K562 (cell line): ENCODE results near the gene PPP6R3. TPM values are rescaled to one million over a fixed set of nuclear protein-coding genes. Genes with fewer than 3 reads are reported as not detected.

ENCODE experiments used
- ATAC-seq: fragments of 200-7000 bp; cut with Tn5 transposase; 3 replicates; pipeline ENCODE4 v1.9.1; 2020; ENCODE audit warnings: moderate library complexity
- BruUV-seq: library from RNA; stranded (reverse); fragments of 400-500 nt; replicated peaks from 2 replicates; lab custom pipeline; 2021; lab: Mats Ljungman, UMichigan
- CTCF ChIA-PET: fragments of 300-600 bp; formaldehyde crosslinking; extraction: SDS; loops from one replicate; lab custom pipeline; 2021; ENCODE audit warnings: low intra/inter-chr PET ratio; lab: Yijun Ruan, JAX
- POLR2A ChIA-PET: fragments of 300-600, 350-650 bp; sonication (Branson Sonifier 250); formaldehyde crosslinking; extraction: SDS; loops from one replicate; lab custom pipeline; 2021; ENCODE audit warnings: antibody characterized with exemption, inconsistent platforms; lab: Yijun Ruan, JAX
- DNase-seq, 4 experiments: peaks; one replicate each; pipeline versions ENCODE4 v3.0.0 to v3.0.0-alpha.2; 2011 to 2018; ENCODE audit warnings: low spot score in 3 of 4, mixed read lengths in 3 of 4; ENCODE audit errors: extremely low read depth in 1 of 4
- FAIRE-seq: peaks from 2 replicates; lab custom pipeline; 2011; peaks lifted over from hg19 to GRCh38; lab: Jason Lieb, UNC
- H2AFZ ChIP-seq: 2 replicates; pipeline ENCODE4 v1.6.0; 2011; ENCODE audit warnings: low read depth, low read length, control low read depth, inconsistent platforms
- H3K27ac ChIP-seq: fragments of 200-600 bp; 3 replicates; pipeline ENCODE4 v1.8.0; 2011; ENCODE audit warnings: low read depth, mild to moderate bottlenecking, control low read depth, inconsistent platforms, low read length, moderate library complexity, mixed read lengths; ENCODE audit errors: extremely low read depth
- H3K27me3 ChIP-seq, 2 experiments: fragments of 300-600 bp in 1 of 2; 2 replicates in 1 of 2; 3 replicates in 1 of 2; pipeline versions ENCODE4 v1.6.0 to v1.8.0; 2011; ENCODE audit warnings: inconsistent platforms in 2 of 2, low read length in 2 of 2, mild to moderate bottlenecking in 1 of 2, mixed read lengths in 1 of 2, moderate library complexity in 1 of 2; ENCODE audit not compliant: control insufficient read depth in 2 of 2, insufficient read depth in 2 of 2
- H3K36me3 ChIP-seq: fragments of 300-600 bp; 3 replicates; pipeline ENCODE4 v1.8.0; 2011; ENCODE audit warnings: mild to moderate bottlenecking, low read length, inconsistent platforms; ENCODE audit not compliant: control insufficient read depth, insufficient read depth
- H3K4me1 ChIP-seq, 2 experiments: fragments of 200-600 bp in 1 of 2; replicated peaks in 1 of 2; 2 replicates in 1 of 2; 3 replicates in 1 of 2; pipeline versions ENCODE4 v1.5.1 to v1.8.0; 2011; ENCODE audit warnings: inconsistent platforms in 2 of 2, low read length in 2 of 2, mild to moderate bottlenecking in 1 of 2, mixed read lengths in 1 of 2, moderate library complexity in 1 of 2; ENCODE audit not compliant: control insufficient read depth in 2 of 2, insufficient read depth in 2 of 2
- H3K4me2 ChIP-seq: 2 replicates; pipeline ENCODE4 v1.6.1; 2011; ENCODE audit warnings: low read length, control low read depth, inconsistent platforms, mixed read lengths; ENCODE audit not compliant: insufficient read depth
- H3K4me3 ChIP-seq: fragments of 200-600 bp; sonication (generic), shearing (Covaris generic); 2 replicates; pipeline ENCODE4 v1.5.1; 2016; ENCODE audit warnings: control low read depth, inconsistent platforms
- H3K79me2 ChIP-seq: fragments of 200-600 bp; 3 replicates; pipeline ENCODE4 v1.8.0; 2011; ENCODE audit warnings: low read length, inconsistent platforms; ENCODE audit not compliant: control insufficient read depth, insufficient read depth
- H3K9ac ChIP-seq, 2 experiments: 2 replicates each; pipeline versions ENCODE4 v1.6.0 to v1.6.1; 2011; ENCODE audit warnings: low read depth in 2 of 2, low read length in 2 of 2, control low read depth in 1 of 2, inconsistent platforms in 1 of 2, mild to moderate bottlenecking in 1 of 2, mixed read lengths in 1 of 2; ENCODE audit not compliant: insufficient read depth in 1 of 2
- H3K9me1 ChIP-seq: one replicate; pipeline ENCODE4 v1.6.0; 2011; ENCODE audit warnings: inconsistent platforms, mild to moderate bottlenecking, low read length, moderate library complexity; ENCODE audit not compliant: control insufficient read depth, insufficient read depth
- H3K9me3 ChIP-seq: replicated peaks from 2 replicates; pipeline ENCODE4 v1.5.1; 2011; ENCODE audit warnings: low read depth, low read length, inconsistent platforms; ENCODE audit not compliant: control insufficient read depth, insufficient read depth
- H4K20me1 ChIP-seq: replicated peaks from 2 replicates; pipeline ENCODE4 v1.6.1; 2011; ENCODE audit warnings: low read length, inconsistent platforms, mixed read lengths; ENCODE audit not compliant: control insufficient read depth, insufficient read depth
- CSDE1 ChIP-seq, 2 experiments: fragments of 450-650 bp; IDR thresholded peaks; 2 replicates each; pipeline ENCODE4 v1.6.1; 2016; ENCODE audit warnings: mild to moderate bottlenecking in 1 of 2
- DIDO1 ChIP-seq: fragments of 450-650 bp; IDR thresholded peaks from 2 replicates; pipeline ENCODE4 v1.6.1; 2016; ENCODE audit warnings: low read depth, missing biosample characterization, missing genetic modification characterization
- ELF1 ChIP-seq: fragments of 200-800 bp; sonication (Bioruptor generic); IDR thresholded peaks from 2 replicates; pipeline ENCODE4 v1.6.1; 2016; ENCODE audit warnings: missing genetic modification characterization, missing compliant biosample characterization
- FOXP1 ChIP-seq: sonication (generic); formaldehyde crosslinking; IDR thresholded peaks from 2 replicates; pipeline ENCODE4 v1.8.0; 2022; ENCODE audit warnings: mild to moderate bottlenecking, missing genetic modification reagents
- MEIS2 ChIP-seq: fragments of 450-650 bp; IDR thresholded peaks from 2 replicates; pipeline ENCODE4 v1.6.1; 2014; ENCODE audit warnings: mild to moderate bottlenecking; ENCODE audit not compliant: partially characterized antibody
- NFE2 ChIP-seq: IDR thresholded peaks from 2 replicates; pipeline ENCODE4 v1.6.1; 2014; ENCODE audit warnings: antibody characterized with exemption, low read depth
- NFXL1 ChIP-seq: fragments of 450-650 bp; formaldehyde crosslinking; IDR thresholded peaks from 2 replicates; pipeline ENCODE4 v1.4.0; 2021; ENCODE audit warnings: mild to moderate bottlenecking
- PCBP1 ChIP-seq: fragments of 200-400 bp; formaldehyde crosslinking; IDR thresholded peaks from 2 replicates; pipeline ENCODE4 v1.6.1; 2018; ENCODE audit warnings: mild to moderate bottlenecking, low read depth, low read length; ENCODE audit not compliant: poor library complexity, severe bottlenecking
- POLR2AphosphoS2 ChIP-seq: IDR thresholded peaks from 2 replicates; pipeline ENCODE4 v1.6.1; 2012; ENCODE audit warnings: low read length, improper control_type of control experiment
- PPARD ChIP-seq: fragments of 250-450 bp; sonication (Bioruptor Pico); IDR thresholded peaks from 2 replicates; pipeline ENCODE4 v1.8.0; 2022; ENCODE audit warnings: inconsistent platforms, mild to moderate bottlenecking, moderate library complexity
- RNF2 ChIP-seq: sonication (generic); IDR thresholded peaks from 2 replicates; pipeline ENCODE4 v1.6.1; 2016
- SMARCA5 ChIP-seq: fragments of 450-650 bp; IDR thresholded peaks from 2 replicates; pipeline ENCODE4 v1.6.1; 2016
- TCF3 ChIP-seq: sonication (generic); formaldehyde crosslinking; IDR thresholded peaks from 2 replicates; pipeline ENCODE4 v1.4.0; 2020; ENCODE audit warnings: mild to moderate bottlenecking, missing genetic modification reagents
- TEAD1 ChIP-seq, 2 experiments: fragments of 450-650 bp in 1 of 2; sonication (generic) in 1 of 2; formaldehyde crosslinking; IDR thresholded peaks; 2 replicates each; pipeline versions ENCODE4 v1.4.0 to v1.8.0; 2020 to 2022; ENCODE audit warnings: mild to moderate bottlenecking in 2 of 2, missing genetic modification reagents in 1 of 2
- TOE1 ChIP-seq, 2 experiments: fragments of 450-650 bp in 1 of 2; sonication (generic) in 1 of 2; formaldehyde crosslinking in 1 of 2; IDR thresholded peaks; 2 replicates each; pipeline versions ENCODE4 v1.7.1 to v1.8.0; 2016 to 2022; ENCODE audit warnings: borderline replicate concordance in 2 of 2, mild to moderate bottlenecking in 2 of 2, antibody characterized with exemption in 1 of 2, inconsistent platforms in 1 of 2, low read depth in 1 of 2, missing genetic modification reagents in 1 of 2, moderate library complexity in 1 of 2
- XRCC3 ChIP-seq: fragments of 450-650 bp; IDR thresholded peaks from 2 replicates; pipeline ENCODE4 v1.6.1; 2017; ENCODE audit warnings: mild to moderate bottlenecking, moderate library complexity
- ZBTB7A ChIP-seq: IDR thresholded peaks from 2 replicates; pipeline ENCODE4 v1.6.1; 2011; ENCODE audit warnings: low read depth, mild to moderate bottlenecking, low read length, moderate library complexity, borderline replicate concordance; ENCODE audit not compliant: control insufficient read depth
- WGBS: fragments of 100-300 bp; shearing (Covaris generic); methylation state at CpG from one replicate; pipeline ENCODE4 v1.1.6; 2016; ENCODE audit warnings: low coverage, mixed read lengths; ENCODE audit not compliant: insufficient coverage; ENCODE audit errors: missing lambda C conversion rate; 5-methylcytosine and 5-hydroxymethylcytosine counted together
- in situ Hi-C: fragments of 300-500 bp; cut with MboI; formaldehyde crosslinking; loops from 4 replicates; pipeline ENCODE4 v1.15.0; 2018; ENCODE audit warnings: inconsistent platforms, mixed read lengths
- intact Hi-C: fragments of 100-400 bp; cut with micrococcal nuclease; formaldehyde crosslinking; loops from 2 replicates; pipeline ENCODE4 v1.14.2; 2022
- polyA plus RNA-seq, 8 experiments: library from polyadenylated mRNA; depleted of rRNA in 4 of 8; stranded (reverse) in 5 of 8; unstranded in 3 of 8; fragments of >200 nt; fragmentation: Nextera tagmentation in 2 of 8; fragmentation: Illumina TruSeq in 1 of 8; extraction: Ambion mirVana in 2 of 8; extraction: Trizol in 1 of 8; gene quantifications; 2 replicates each; pipeline versions ENCODE4 v1.2.1 to v1.2.3, GENCODE V29; 2011 to 2014; ENCODE audit warnings: inconsistent platforms in 1 of 8, missing spikeins in 1 of 8
- total RNA-seq, 7 experiments: library from RNA; depleted of rRNA in 6 of 7; stranded (reverse); fragments of >200 nt in 6 of 7; fragmentation: Illumina TruSeq in 2 of 7; extraction: Trizol in 2 of 7; gene quantifications; 2 replicates each; pipeline versions ENCODE4 v1.2.1 to v1.2.3, GENCODE V29; 2011 to 2021; ENCODE audit warnings: low replicate concordance in 1 of 7
- TF ChIP-seq, protein P1 (sequence below), 3 experiments: fragments of 200-800 bp in 1 of 3; sonication (Bioruptor generic) in 1 of 3; sonication (generic) in 1 of 3; formaldehyde crosslinking in 1 of 3; IDR thresholded peaks; 2 replicates each; pipeline versions ENCODE4 v1.6.1 to v1.8.0; 2016 to 2022; ENCODE audit warnings: mild to moderate bottlenecking in 2 of 3, missing compliant biosample characterization in 2 of 3, missing genetic modification characterization in 2 of 3, missing genetic modification reagents in 1 of 3

The PPP6R3 gene
- total and polyA plus RNA-seq, 9 of the 15 experiments (the other 6 are each of a cell fraction or from before 2014, with no cell fraction given): 20.3 to 117 (median 80.6) TPM

DNA sequence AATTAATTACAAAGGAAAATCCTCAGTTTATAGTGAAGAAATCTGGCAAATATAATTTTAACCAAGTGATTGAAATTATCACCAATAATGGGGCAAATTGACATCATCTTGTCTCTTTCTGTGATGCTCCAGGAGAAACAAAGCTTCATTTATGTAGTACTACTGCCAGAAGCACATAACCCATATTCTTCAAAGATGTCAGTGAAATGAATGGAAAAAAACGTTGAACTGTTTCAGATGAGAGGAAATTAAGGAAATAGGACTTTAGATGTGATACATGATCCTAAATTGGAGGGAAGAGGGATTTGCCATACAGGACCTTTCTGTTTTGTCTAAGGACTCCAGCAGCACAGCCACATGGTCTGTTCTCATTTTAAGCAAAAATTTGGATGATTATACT is 57.6 kb downstream of the PPP6R3 start:
- Histone ChIP-seq H3K9ac (no peak overlapping the region), H3K36me3 (peaks cover 62% of the 10 kb centered on the region; the same call in 2 of the 3 replicates), H3K9me3 (no peaks in the 10 kb centered on the region), H3K4me2 (no peak overlapping the region), H3K4me1 (peaks cover 0 to 8% of the 10 kb centered on the region in 2 experiments; a peak in 3 of 5 replicates), H3K9me1 (no peaks in the 10 kb centered on the region), H3K27ac (no peak overlapping the region), H3K27me3 (no peaks in the 10 kb centered on the region), H3K4me3 (no peak overlapping the region), H2AFZ (no peak overlapping the region), H3K79me2 (peaks cover 78% of the 10 kb centered on the region), H4K20me1 (peaks cover 9% of the 10 kb centered on the region)
- ChIA-PET CTCF (interaction anchor here (0.7 kb wide), 1 partner anchor 11 kb away, joined by 3 read pairs; no protein-coding TSS in a partner anchor), POLR2A (interaction anchor here (1.8 kb wide), 1 partner anchor 10 kb away, joined by 3 read pairs; no protein-coding TSS in a partner anchor)
- in situ Hi-C loops: no loop called here
- FAIRE-seq: no peak
- no TSS peak for BruUV-seq
- WGBS: 5% methylated on average over 1 of the region's 1 CpG
- no peak for ATAC-seq
- TF ChIP-seq ZBTB7A (no peak), POLR2AphosphoS2 (no peak), DIDO1 (tag) (no peak), CSDE1 (IDR thresholded peaks at IDR 0.05) (no peak), SMARCA5 (no peak), NFE2 (no peak), ELF1 (tag) (no peak), PPARD (CRISPR knock-in tag) (no peak), PCBP1 (no peak), RNF2 (no peak), MEIS2 (no peak), FOXP1 (CRISPR knock-in tag) (no peak), XRCC3 (no peak), TCF3 (CRISPR knock-in tag) (no peak), TOE1 (IDR thresholded peaks at IDR 0.05; ENCODE audit: borderline replicate concordance) (no peak), TOE1 (CRISPR knock-in tag; IDR thresholded peaks at IDR 0.05; ENCODE audit: borderline replicate concordance, low read depth) (no peak), TEAD1 (CRISPR knock-in tag; IDR thresholded peaks at IDR 0.05) (no peak), NFXL1 (CRISPR knock-in tag) (no peak)
- TF ChIP-seq, protein P1, sequence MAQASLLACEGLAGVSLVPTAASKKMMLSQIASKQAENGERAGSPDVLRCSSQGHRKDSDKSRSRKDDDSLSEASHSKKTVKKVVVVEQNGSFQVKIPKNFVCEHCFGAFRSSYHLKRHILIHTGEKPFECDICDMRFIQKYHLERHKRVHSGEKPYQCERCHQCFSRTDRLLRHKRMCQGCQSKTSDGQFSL (CRISPR knock-in tag; IDR thresholded peaks at IDR 0.05): no peak
- TF ChIP-seq, protein P1 (tag; IDR thresholded peaks at IDR 0.05): no peak
- DNase-seq: no peak
- intact Hi-C loops: no loop called here
